ACHN (cell line): ENCODE measurements around the gene MRC1.

Experiments
- DNase-seq: peaks from one replicate; pipeline ENCODE4 v3.0.0-alpha.2; 2015
- in situ Hi-C: cut with HindIII; loops from 2 replicates; pipeline ENCODE4 v1.10.0; 2017; ENCODE audit warnings: low sequenced_read_pairs, low pct_ligation_motif_present, low pct_unique_long_range_greater_than_20kb

The MRC1 gene

GRCh38 chr10:17793823-17794644, 15.1 kb upstream of the MRC1 start:
- DNase-seq = no peak
- in situ Hi-C loops = no loop called here

- no peak for DNase-seq
- in situ Hi-C loops = no loop called here
Observed at GRCh38 chr10:17795083-17795482, 14.1 kb upstream of the MRC1 start.

GRCh38 chr10:17795813-17796594, 13.1 kb upstream of the MRC1 start:
- no peak for DNase-seq
- in situ Hi-C loops = no loop called here

- in situ Hi-C loops = no loop called here
- DNase-seq = no peak
Observed at GRCh38 chr10:17801507-17801906, 7.6 kb upstream of the MRC1 start.

- in situ Hi-C loops = no loop called here
- DNase-seq = no peak
Observed at GRCh38 chr10:17802350-17802749, 6.8 kb upstream of the MRC1 start.

- in situ Hi-C loops = no loop called here
- no peak for DNase-seq
Observed at GRCh38 chr10:17802976-17803375, 6.2 kb upstream of the MRC1 start.

GRCh38 chr10:17805330-17805729, 3.8 kb upstream of the MRC1 start:
- in situ Hi-C loops = no loop called here
- DNase-seq = no peak

- in situ Hi-C loops = no loop called here
- no peak for DNase-seq
Observed at GRCh38 chr10:17805921-17806577, 3.1 kb upstream of the MRC1 start.

- DNase-seq = no peak
- in situ Hi-C loops = no loop called here
Observed at GRCh38 chr10:17811146-17811865, 2.2 kb downstream of the MRC1 start.

GRCh38 chr10:17814973-17815372, 5.8 kb downstream of the MRC1 start:
- in situ Hi-C loops = no loop called here
- no peak for DNase-seq

- in situ Hi-C loops = no loop called here
- no peak for DNase-seq
Observed at GRCh38 chr10:17816199-17816598, 7.1 kb downstream of the MRC1 start.

- no peak for DNase-seq
- in situ Hi-C loops = no loop called here
Observed at GRCh38 chr10:17817316-17817715, 8.2 kb downstream of the MRC1 start.

GRCh38 chr10:17817790-17818189, 8.6 kb downstream of the MRC1 start:
- no peak for DNase-seq
- in situ Hi-C loops = no loop called here

- in situ Hi-C loops = no loop called here
- no peak for DNase-seq
Observed at GRCh38 chr10:17819836-17820235, 10.7 kb downstream of the MRC1 start.

- in situ Hi-C loops = no loop called here
- DNase-seq = no peak
Observed at GRCh38 chr10:17820943-17821342, 11.8 kb downstream of the MRC1 start.

- no peak for DNase-seq
- in situ Hi-C loops = no loop called here
Observed at GRCh38 chr10:17821893-17822292, 12.7 kb downstream of the MRC1 start.

GRCh38 chr10:17831341-17831740, 22.2 kb downstream of the MRC1 start:
- in situ Hi-C loops = no loop called here
- DNase-seq = no peak

- in situ Hi-C loops = no loop called here
- peak; percentile 12 for DNase-seq
Observed at GRCh38 chr10:17831896-17832295, 22.7 kb downstream of the MRC1 start.

- no peak for DNase-seq
- in situ Hi-C loops = no loop called here
Observed at GRCh38 chr10:17833656-17834055, 24.5 kb downstream of the MRC1 start.
